Activated CD4-positive, alpha-beta T cell treated with anti-CD3 and anti-CD28 coated beads for 36 hours (primary cell): ENCODE data around the gene SLC9A9. TPM values are rescaled to one million over a fixed set of nuclear protein-coding genes. Genes with fewer than 3 reads are reported as not detected.

Experiments used
- ATAC-seq: fragments of 200-7000 bp; cut with Tn5 transposase; one replicate; pipeline ENCODE4 v1.10.0; 2021; ENCODE audit warnings: mild to moderate bottlenecking, moderate library complexity
- CTCF ChIA-PET: fragments of 350-600 bp; sonication (Branson Sonifier 250); formaldehyde crosslinking; loops from one replicate; lab custom pipeline; 2021; ENCODE audit warnings: antibody characterized with exemption; lab: Charles Lee
- POLR2A ChIA-PET: fragments of 350-600 bp; sonication (Branson Sonifier 250); formaldehyde crosslinking; loops from one replicate; lab custom pipeline; 2021; ENCODE audit warnings: antibody characterized with exemption, inconsistent platforms; lab: Charles Lee
- DNase-seq: peaks from one replicate; pipeline ENCODE4 v3.0.0-alpha.2; 2020
- H3K27ac Mint-ChIP-seq: one replicate; pipeline ENCODE4 v1.8.0; 2021; ENCODE audit warnings: mixed read lengths
- H3K27me3 Mint-ChIP-seq: one replicate; pipeline ENCODE4 v1.8.0; 2021; ENCODE audit warnings: mixed read lengths
- H3K36me3 Mint-ChIP-seq: one replicate; pipeline ENCODE4 v1.8.0; 2021; ENCODE audit warnings: low read depth, mixed read lengths
- H3K4me1 Mint-ChIP-seq: one replicate; pipeline ENCODE4 v1.8.0; 2021; ENCODE audit warnings: mixed read lengths
- H3K4me3 Mint-ChIP-seq: one replicate; pipeline ENCODE4 v1.8.0; 2021; ENCODE audit warnings: mild to moderate bottlenecking, moderate library complexity, mixed read lengths
- H3K9me3 Mint-ChIP-seq: one replicate; pipeline ENCODE4 v1.8.0; 2021; ENCODE audit warnings: low read depth, mixed read lengths
- intact Hi-C, 2 experiments: fragments of 100-400 bp; cut with DNase I in 1 of 2; cut with micrococcal nuclease in 1 of 2; formaldehyde crosslinking; loops; one replicate each; pipeline versions ENCODE4 v1.14.2 to v1.15.1; 2022 to 2024; cut with DNase I, micrococcal nuclease
- total RNA-seq, 2 experiments: library from RNA; stranded (reverse); gene quantifications; one replicate each; pipeline ENCODE4 v1.2.3, GENCODE V29; 2021

Gene SLC9A9
- total RNA-seq, 2 experiments from 2014 or later = 1.4 to 1.6 TPM

DNA sequence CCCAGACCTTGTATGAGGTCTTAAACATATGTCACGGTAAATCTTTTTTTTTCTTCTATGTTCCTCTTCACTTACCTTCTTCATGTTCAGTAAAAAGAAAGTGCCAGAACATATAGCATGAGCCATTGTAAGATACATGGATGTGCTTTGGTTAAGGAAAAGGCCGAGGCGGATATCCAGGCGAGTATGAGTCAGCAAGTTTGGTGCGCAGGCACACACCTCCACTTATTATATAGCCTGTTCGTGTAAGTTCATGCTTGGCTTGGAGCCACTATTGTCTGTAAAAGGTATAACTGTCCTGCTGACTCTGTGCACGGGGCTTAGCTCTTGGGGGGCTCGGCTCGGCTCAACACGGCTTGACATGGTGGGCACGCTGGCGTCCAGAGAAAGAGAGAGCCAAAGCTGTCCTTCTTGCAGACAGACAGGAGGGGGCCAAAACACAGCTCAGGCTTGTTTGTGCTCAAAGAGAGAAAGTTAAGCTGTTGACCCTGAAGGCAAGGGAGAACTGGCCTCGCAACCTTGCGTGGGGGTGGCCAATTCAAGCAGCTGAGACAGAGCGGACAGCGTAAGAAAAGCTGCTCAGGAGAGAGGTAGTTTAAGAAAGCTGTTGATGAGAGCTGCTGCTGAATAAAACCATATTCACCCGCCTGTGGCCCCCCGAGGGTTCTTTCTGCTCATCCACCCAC is 251.2 kb downstream of the SLC9A9 start:
- DNase-seq (no peak), ATAC-seq (no peak)
- ChIA-PET POLR2A (interaction anchor here (0.7 kb wide), 1 partner anchor 9 kb away, joined by 3 read pairs; no protein-coding TSS in a partner anchor), CTCF (interaction anchor here (0.7 kb wide), 1 partner anchor 309 kb away, joined by 3 read pairs; no protein-coding TSS in a partner anchor)
- H3K27me3 Mint-ChIP-seq = no peaks in the 10 kb centered on the region
- no peak overlapping the region for H3K4me3 Mint-ChIP-seq
- no peaks in the 10 kb centered on the region for H3K36me3 Mint-ChIP-seq
- peaks cover 3% of the 10 kb centered on the region for H3K9me3 Mint-ChIP-seq
- peaks cover 4% of the 10 kb centered on the region for H3K4me1 Mint-ChIP-seq
- H3K27ac Mint-ChIP-seq = no peak overlapping the region
- intact Hi-C loops = no loop called here

DNA sequence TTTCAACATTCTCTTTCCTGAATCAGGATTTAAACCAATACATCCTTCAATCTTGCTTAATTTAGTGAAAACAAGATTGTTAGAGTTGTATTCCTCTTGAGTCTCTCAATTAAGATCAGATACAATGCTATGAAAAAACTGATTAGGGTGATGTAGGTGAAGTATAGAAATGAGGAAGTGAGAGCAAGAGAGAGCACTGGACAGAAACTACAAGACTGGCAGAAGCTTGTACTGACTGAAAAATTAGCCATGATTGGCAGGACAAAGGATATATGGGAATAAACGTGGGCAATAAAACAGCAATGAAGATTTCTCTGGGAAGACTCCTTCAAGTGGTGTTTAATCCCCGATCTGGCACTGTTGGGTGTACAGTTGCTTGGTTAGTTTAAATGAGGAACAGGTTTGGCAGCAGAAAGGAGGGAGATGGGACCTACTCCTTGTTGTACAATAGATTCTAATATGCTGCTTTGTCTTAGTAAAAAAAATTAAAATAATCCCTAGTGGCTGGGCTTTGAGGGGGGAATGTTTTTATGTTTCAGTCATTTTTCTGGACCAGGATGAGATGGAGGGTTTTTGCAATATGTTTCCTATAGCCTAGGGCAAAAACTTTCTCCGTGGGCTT is 252.7 kb downstream of the SLC9A9 start:
- ChIA-PET POLR2A (no interaction called here), CTCF (interaction anchor here (0.7 to 1.0 kb wide), 2 partner anchors 9 to 227 kb away, joined by 3 read pairs; no protein-coding TSS in a partner anchor)
- H3K36me3 Mint-ChIP-seq = no peaks in the 10 kb centered on the region
- intact Hi-C loops = no loop called here
- no peak overlapping the region for H3K27ac Mint-ChIP-seq
- DNase-seq = no peak
- H3K4me3 Mint-ChIP-seq = no peak overlapping the region
- H3K27me3 Mint-ChIP-seq = no peaks in the 10 kb centered on the region
- ATAC-seq = no peak
- no peaks in the 10 kb centered on the region for H3K4me1 Mint-ChIP-seq
- H3K9me3 Mint-ChIP-seq = peaks cover under 1% of the 10 kb centered on the region

DNA sequence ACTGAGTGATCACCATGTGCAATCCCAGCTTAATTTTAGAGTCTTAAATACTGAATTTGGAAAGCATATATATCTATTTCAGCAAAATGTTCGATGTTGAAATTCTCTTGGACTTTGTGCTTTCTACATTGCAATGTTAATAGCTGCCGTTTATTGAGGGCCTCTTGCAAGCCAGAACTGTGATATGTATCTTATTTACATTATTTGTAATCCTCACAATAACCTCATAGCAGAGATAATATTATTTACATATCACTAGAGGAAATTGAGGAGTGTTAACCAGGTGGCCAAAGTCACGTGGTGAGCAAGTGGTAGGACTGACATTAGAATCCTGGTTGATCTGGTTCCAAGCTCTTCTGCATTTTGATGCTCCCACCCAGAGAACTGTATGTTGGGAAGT is 254.1 kb downstream of the SLC9A9 start:
- H3K9me3 Mint-ChIP-seq = no peaks in the 10 kb centered on the region
- no peaks in the 10 kb centered on the region for H3K36me3 Mint-ChIP-seq
- no peaks in the 10 kb centered on the region for H3K27me3 Mint-ChIP-seq
- intact Hi-C loops = no loop called here
- H3K4me1 Mint-ChIP-seq = no peaks in the 10 kb centered on the region
- H3K27ac Mint-ChIP-seq = no peak overlapping the region
- CTCF ChIA-PET = interaction anchor here (0.7 to 1.8 kb wide), 2 partner anchors 15 to 29 kb away, joined by 3 to 5 read pairs; no protein-coding TSS in a partner anchor
- ATAC-seq (no peak), DNase-seq (no peak)
- no peak overlapping the region for H3K4me3 Mint-ChIP-seq
- POLR2A ChIA-PET = interaction anchor here (0.6 kb wide), 1 partner anchor 13 kb away, joined by 3 read pairs; no protein-coding TSS in a partner anchor

DNA sequence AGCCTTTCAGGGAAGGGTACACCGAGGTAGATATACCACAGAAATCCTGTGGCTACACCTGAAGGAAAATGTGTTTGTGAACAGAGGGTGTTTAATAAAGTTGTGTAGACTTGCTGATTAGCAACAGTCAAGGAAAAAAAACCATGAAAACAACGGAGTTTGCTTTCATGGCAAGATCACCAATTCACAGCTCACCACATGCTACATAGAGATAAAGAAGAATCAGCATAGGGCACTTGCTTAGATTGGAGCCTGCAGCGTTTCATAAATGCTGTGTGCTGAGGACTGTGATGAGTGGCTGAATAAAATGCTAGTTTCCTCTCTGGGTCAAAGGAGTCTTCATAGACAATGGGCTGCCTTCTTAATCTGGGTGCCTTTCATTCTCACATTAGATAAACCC is 257.6 kb downstream of the SLC9A9 start:
- Mint-ChIP-seq H3K27ac (no peak overlapping the region), H3K4me3 (no peak overlapping the region), H3K9me3 (no peaks in the 10 kb centered on the region), H3K36me3 (no peaks in the 10 kb centered on the region), H3K4me1 (peaks cover 9% of the 10 kb centered on the region), H3K27me3 (no peaks in the 10 kb centered on the region)
- POLR2A ChIA-PET = no interaction called here
- DNase-seq (no peak), ATAC-seq (no peak)
- intact Hi-C loops = no loop called here
- CTCF ChIA-PET = no interaction called here

DNA sequence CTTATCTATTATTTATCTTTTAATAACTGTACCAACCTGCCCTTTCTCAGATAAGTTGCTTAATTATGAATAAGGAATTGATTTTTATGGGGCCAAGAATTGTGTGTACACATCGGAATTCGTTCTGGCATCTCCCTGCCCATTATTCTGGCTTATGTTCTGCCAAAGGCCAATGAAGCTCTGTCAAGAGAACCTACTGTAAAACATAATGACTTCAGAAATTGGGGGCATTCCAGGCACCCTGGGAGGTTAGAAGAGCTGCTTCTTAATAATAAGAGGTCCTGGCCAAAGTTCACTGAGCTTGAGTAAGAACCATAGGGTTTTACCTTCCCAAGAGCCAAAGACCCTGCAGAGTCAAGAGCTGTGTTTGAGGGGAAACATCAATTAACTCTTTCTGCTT is 261.7 kb downstream of the SLC9A9 start:
- Mint-ChIP-seq H3K9me3 (no peaks in the 10 kb centered on the region), H3K36me3 (no peaks in the 10 kb centered on the region), H3K27me3 (no peaks in the 10 kb centered on the region), H3K27ac (no peak overlapping the region), H3K4me1 (peaks cover 12% of the 10 kb centered on the region), H3K4me3 (no peak overlapping the region)
- POLR2A ChIA-PET = no interaction called here
- ATAC-seq = no peak
- intact Hi-C loops = no loop called here
- CTCF ChIA-PET = no interaction called here
- DNase-seq = no peak

DNA sequence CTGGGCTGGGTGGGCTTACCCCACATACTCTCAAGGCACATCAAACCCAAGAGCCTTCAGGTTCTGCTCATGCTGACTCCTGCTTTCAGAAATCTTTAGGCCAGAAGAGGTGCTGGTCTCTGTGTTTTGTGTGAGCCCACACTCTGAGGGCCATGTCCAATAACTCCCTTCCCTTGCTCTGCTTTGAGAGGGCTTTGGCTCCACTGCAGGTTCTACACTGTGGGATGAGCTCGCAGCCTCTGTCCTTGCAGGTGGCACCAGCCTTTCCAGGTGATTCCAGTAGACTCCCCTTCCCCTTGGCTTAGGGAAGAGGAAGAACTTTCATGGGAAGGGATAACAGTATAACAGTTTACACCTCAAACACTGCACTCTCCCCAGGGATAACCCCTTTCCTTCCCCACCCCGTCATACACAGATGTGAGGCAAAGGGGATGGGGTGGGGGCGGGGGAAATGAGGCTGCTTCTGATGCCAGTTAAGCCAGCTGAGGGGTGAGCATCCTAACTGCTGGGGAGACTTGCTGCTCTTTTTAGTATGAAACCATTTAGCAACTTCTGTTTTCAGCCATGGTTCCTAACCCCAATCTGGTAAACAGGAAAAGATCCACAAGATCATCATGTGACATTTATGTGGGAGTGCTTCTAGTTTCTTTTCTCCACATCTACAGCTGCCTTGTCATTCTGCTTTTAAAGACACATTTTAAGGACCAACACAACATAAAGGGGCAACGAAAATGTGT is 262.4 kb downstream of the SLC9A9 start:
- intact Hi-C loops = no loop called here
- Mint-ChIP-seq H3K4me1 (peaks cover 12% of the 10 kb centered on the region), H3K27me3 (no peaks in the 10 kb centered on the region), H3K9me3 (no peaks in the 10 kb centered on the region), H3K36me3 (no peaks in the 10 kb centered on the region), H3K4me3 (no peak overlapping the region), H3K27ac (no peak overlapping the region)
- ChIA-PET CTCF (interaction anchor here (2.0 kb wide), 1 partner anchor 15 kb away, joined by 4 read pairs; no protein-coding TSS in a partner anchor), POLR2A (no interaction called here)
- DNase-seq = peak; percentile 52
- peak; percentile 75 for ATAC-seq

DNA sequence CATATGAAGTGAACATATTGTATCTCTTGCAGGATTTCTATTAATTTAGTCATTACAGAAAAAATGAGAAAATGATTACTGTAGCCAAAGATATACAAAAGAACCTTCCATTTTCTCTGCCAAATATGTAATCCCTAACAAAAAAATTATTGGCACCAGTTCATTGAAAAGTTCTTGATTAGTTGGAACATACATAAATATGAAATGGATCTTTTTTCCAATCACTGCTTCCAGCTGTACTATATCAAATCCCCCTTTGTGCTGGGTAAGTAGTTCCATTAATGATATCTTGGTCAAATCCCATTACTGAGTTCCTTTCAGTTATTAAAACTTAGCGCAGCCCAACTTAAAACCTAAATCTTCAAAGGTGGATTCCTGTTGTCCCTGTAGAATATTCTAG is 263.8 kb downstream of the SLC9A9 start:
- Mint-ChIP-seq H3K9me3 (no peaks in the 10 kb centered on the region), H3K36me3 (no peaks in the 10 kb centered on the region), H3K27me3 (no peaks in the 10 kb centered on the region), H3K27ac (no peak overlapping the region), H3K4me1 (peaks cover 12% of the 10 kb centered on the region), H3K4me3 (no peak overlapping the region)
- DNase-seq = no peak
- intact Hi-C loops = no loop called here
- CTCF ChIA-PET = interaction anchor here (2.0 kb wide), 1 partner anchor 14 kb away, joined by 4 read pairs; no protein-coding TSS in a partner anchor
- ATAC-seq = no peak
- POLR2A ChIA-PET = no interaction called here

DNA sequence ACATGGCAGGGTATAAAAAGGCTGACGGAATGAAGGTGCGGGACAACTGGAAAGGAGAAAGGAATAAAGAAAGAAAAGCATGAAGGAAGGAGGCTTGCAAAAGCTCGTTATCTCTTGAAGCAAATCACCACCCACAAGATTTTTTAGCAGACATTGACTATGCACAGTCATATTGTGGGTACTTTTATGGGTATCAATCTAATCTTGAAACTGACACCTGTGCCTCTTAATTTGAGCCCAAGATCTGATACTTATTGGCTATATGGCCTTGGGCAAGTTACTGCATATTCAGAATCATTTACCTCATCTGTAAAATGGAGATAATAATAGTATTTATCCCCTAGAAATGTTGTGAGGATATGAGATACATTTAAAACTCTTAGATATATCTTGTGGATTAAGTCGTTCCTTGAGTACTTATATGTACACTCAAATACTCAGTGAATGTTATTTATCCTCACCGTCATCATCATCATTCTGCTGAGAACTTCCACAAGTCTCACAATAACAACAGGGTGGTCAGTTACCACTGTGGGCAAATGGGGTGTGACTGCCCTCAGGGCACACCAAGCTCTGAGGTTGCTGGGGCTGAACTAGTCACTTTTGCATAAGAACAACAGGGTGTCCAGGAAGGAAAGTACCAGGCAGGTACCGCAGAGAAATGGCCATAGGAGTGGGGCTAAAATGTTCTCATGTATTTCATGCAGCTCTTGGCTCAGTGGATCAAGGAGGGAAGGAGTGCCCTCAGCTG is 266.1 kb downstream of the SLC9A9 start:
- intact Hi-C loops = no loop called here
- Mint-ChIP-seq H3K9me3 (no peaks in the 10 kb centered on the region), H3K4me1 (peaks cover 12% of the 10 kb centered on the region), H3K27me3 (no peaks in the 10 kb centered on the region), H3K36me3 (no peaks in the 10 kb centered on the region), H3K27ac (no peak overlapping the region), H3K4me3 (no peak overlapping the region)
- no peak for DNase-seq
- ChIA-PET POLR2A (interaction anchor here (0.7 kb wide), 1 partner anchor 12 kb away, joined by 3 read pairs; no protein-coding TSS in a partner anchor), CTCF (interaction anchor here (0.7 kb wide), 2 partner anchors 12 to 211 kb away, joined by 3 read pairs; no protein-coding TSS in a partner anchor)
- peak; percentile 52 for ATAC-seq

DNA sequence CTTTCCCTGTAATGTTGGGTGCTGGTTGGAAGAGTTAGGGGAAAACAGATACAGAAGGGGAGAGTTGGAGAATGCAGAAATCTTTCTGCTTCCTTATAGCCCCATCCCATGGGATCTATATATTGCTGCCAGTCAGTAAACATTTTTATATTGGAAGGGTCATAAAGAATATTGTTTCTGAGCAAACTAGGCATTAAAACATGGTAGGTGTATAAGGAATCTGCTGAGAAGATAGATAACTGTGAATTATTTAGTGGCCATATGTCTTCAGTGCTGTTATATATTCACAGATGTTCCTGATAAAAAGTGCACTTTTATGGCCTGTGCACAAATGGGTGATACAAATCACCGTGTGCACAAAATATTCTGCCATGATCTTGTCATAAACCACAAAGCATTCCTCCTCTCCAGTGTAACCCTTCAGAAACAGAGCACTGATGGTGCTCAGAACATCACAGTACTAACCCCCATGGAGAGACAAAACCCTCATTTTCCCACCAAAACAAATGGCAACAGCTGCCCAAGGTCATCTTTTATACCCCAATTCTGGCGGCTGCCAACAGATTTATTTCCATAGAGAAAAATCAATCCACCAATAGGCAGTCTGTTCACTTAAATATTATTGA is 269.3 kb downstream of the SLC9A9 start:
- Mint-ChIP-seq H3K27me3 (no peaks in the 10 kb centered on the region), H3K4me3 (no peak overlapping the region), H3K4me1 (peaks cover 3% of the 10 kb centered on the region), H3K9me3 (no peaks in the 10 kb centered on the region), H3K36me3 (peaks cover 2% of the 10 kb centered on the region), H3K27ac (no peak overlapping the region)
- ATAC-seq (no peak), DNase-seq (no peak)
- ChIA-PET POLR2A (no interaction called here), CTCF (no interaction called here)
- intact Hi-C loops = no loop called here

DNA sequence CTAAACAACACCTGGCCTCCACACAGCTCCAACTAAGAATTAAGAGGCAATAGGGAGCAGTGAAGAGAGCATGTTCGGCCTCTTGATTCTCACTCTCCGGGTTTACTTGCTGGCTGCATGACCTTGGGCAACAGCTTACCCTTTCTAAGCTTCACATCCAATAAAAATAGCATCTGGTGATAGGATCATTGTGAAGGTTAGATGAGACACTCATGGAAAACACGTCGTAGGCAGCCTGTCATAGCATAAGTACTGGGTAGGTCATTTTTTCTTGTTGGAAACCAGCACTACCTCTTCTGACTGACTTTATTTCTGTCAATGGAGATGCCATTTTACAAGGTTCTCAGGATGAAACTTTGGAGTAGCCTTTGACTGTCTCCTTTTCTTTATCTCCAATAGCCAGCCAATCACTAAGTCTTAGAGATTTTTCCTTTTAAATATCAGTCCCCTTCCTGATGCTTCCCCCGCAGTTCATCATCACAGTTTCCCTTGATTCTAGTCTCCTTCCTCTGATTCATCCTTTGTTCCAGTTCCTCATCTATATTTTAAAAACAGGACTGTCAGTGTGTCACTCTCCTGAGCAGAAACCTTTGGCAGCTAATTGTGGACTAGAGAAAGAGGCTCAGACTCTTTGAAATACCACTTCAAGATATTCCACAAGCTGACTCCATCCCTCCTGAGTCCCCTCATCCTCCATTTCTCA is 271.5 kb downstream of the SLC9A9 start:
- no peak for ATAC-seq
- Mint-ChIP-seq H3K36me3 (peaks cover 9% of the 10 kb centered on the region), H3K27me3 (no peaks in the 10 kb centered on the region), H3K4me3 (no peak overlapping the region), H3K9me3 (no peaks in the 10 kb centered on the region), H3K4me1 (peaks cover under 1% of the 10 kb centered on the region), H3K27ac (no peak overlapping the region)
- intact Hi-C loops = no loop called here
- no peak for DNase-seq
- ChIA-PET POLR2A (no interaction called here), CTCF (no interaction called here)
